Tibial artery (tissue), 4 donors: Measurements from ENCODE around the gene WWP2.

Source experiments
- DNase-seq, 2 donors: peaks; one replicate each; pipeline ENCODE4 v3.0.0-alpha.2; 2019
- H3K27ac ChIP-seq, 2 donors: fragments of 200-600 bp; sonication (generic) in 1 of 2; 1 replicate in 1 of 2; 2 replicates in 1 of 2; pipeline ENCODE4 v1.5.1; 2018 to 2019; ENCODE audit warnings: mild to moderate bottlenecking in 1 of 2
- H3K27me3 ChIP-seq, 2 donors: fragments of 200-600 bp; sonication (generic) in 1 of 2; one replicate each; pipeline versions ENCODE4 v1.5.1 to v1.6.0; 2016 to 2019
- H3K36me3 ChIP-seq, 3 donors: fragments of 200-600 bp; sonication (generic) in 2 of 3; one replicate each; pipeline ENCODE4 v1.5.1; 2016 to 2019; ENCODE audit warnings: mild to moderate bottlenecking in 2 of 3
- H3K4me1 ChIP-seq, 4 donors: fragments of 200-600 bp; sonication (generic) in 2 of 4; 1 replicate in 3 of 4; 2 replicates in 1 of 4; pipeline ENCODE4 v1.5.1; 2016 to 2019
- H3K4me3 ChIP-seq, 2 donors: fragments of 200-600 bp; sonication (generic) in 1 of 2; 1 replicate in 1 of 2; 2 replicates in 1 of 2; pipeline ENCODE4 v1.5.1; 2018 to 2019; ENCODE audit warnings: mild to moderate bottlenecking in 2 of 2
- H3K9me3 ChIP-seq, 3 donors: fragments of 200-600 bp; sonication (generic) in 1 of 3; one replicate each; pipeline ENCODE4 v1.5.1; 2016 to 2019
- CTCF ChIP-seq, 2 experiments: fragments of 200-600 bp in 1 of 2; fragments of 450-650 bp in 1 of 2; IDR thresholded peaks; one replicate each; pipeline ENCODE4 v1.5.1; 2017 to 2019; ENCODE audit warnings: antibody characterized with exemption in 2 of 2, mild to moderate bottlenecking in 1 of 2, moderate library complexity in 1 of 2
- intact Hi-C: fragments of 100-400 bp; cut with DNase I; formaldehyde crosslinking; loops from one replicate; pipeline ENCODE4 v1.15.0; 2023; ENCODE audit warnings: low total_unique reads

The WWP2 gene

GRCh38 chr16:69744363-69745231 is 17.5 kb upstream of the WWP2 start:
- Histone ChIP-seq H3K4me3 (no peak overlapping the region), H3K4me1 (no peaks in the 10 kb centered on the region), H3K9me3 (no peaks in the 10 kb centered on the region), H3K36me3 (peaks cover 63 to 100% (median 82%) of the 10 kb centered on the region in 3 donors), H3K27ac (no peak overlapping the region), H3K27me3 (no peaks in the 10 kb centered on the region)
- no peak for TF ChIP-seq CTCF (IDR thresholded peaks at IDR 0.05)
- DNase-seq, result no peak
- intact Hi-C loops, result no loop called here

GRCh38 chr16:69745232-69745612 is 16.9 kb upstream of the WWP2 start:
- Histone ChIP-seq H3K9me3 (no peaks in the 10 kb centered on the region), H3K36me3 (peaks cover 69 to 100% (median 87%) of the 10 kb centered on the region in 3 donors), H3K4me3 (no peak overlapping the region), H3K27me3 (no peaks in the 10 kb centered on the region), H3K27ac (no peak overlapping the region), H3K4me1 (no peaks in the 10 kb centered on the region)
- no peak for TF ChIP-seq CTCF (IDR thresholded peaks at IDR 0.05)
- no peak for DNase-seq
- intact Hi-C loops, result no loop called here

- intact Hi-C loops, result no loop called here
- no peak for DNase-seq
- Histone ChIP-seq H3K36me3 (peaks cover 75 to 100% (median 94%) of the 10 kb centered on the region in 3 donors), H3K27ac (no peak overlapping the region), H3K4me1 (no peaks in the 10 kb centered on the region), H3K9me3 (no peaks in the 10 kb centered on the region), H3K27me3 (no peaks in the 10 kb centered on the region), H3K4me3 (no peak overlapping the region)
- no peak for TF ChIP-seq CTCF (IDR thresholded peaks at IDR 0.05)
Observed at GRCh38 chr16:69745959-69746358, 16.2 kb upstream of the WWP2 start.

GRCh38 chr16:69747115-69747514 is 15.0 kb upstream of the WWP2 start:
- no peaks in the 10 kb centered on the region for H3K9me3 ChIP-seq
- no peak for DNase-seq
- no peaks in the 10 kb centered on the region for H3K4me1 ChIP-seq
- no peak for TF ChIP-seq CTCF (IDR thresholded peaks at IDR 0.05)
- H3K4me3 ChIP-seq, result no peak overlapping the region
- peaks cover 70 to 100% (median 83%) of the 10 kb centered on the region in 3 donors for H3K36me3 ChIP-seq
- H3K27me3 ChIP-seq, result no peaks in the 10 kb centered on the region
- H3K27ac ChIP-seq, result no peak overlapping the region
- intact Hi-C loops, result no loop called here

- Histone ChIP-seq H3K27ac (no peak overlapping the region), H3K4me1 (peaks cover 0 to 15% (median 12%) of the 10 kb centered on the region in 4 donors), H3K9me3 (no peaks in the 10 kb centered on the region), H3K4me3 (no peak overlapping the region), H3K36me3 (peaks cover 65 to 83% (median 66%) of the 10 kb centered on the region in 3 donors), H3K27me3 (no peaks in the 10 kb centered on the region)
- intact Hi-C loops, result no loop called here
- no peak for TF ChIP-seq CTCF (IDR thresholded peaks at IDR 0.05)
- no peak for DNase-seq
Observed at GRCh38 chr16:69748694-69749345, 13.3 kb upstream of the WWP2 start.
